Fibroblast of pulmonary artery (primary cell): ENCODE data around the gene ITGAX.

Experiments
- DNase-seq: peaks from one replicate; pipeline ENCODE4 v3.0.0-alpha.2; 2010; ENCODE audit warnings: low read depth
- H3K4me3 ChIP-seq: replicated peaks from 2 replicates; pipeline ENCODE4 v1.5.1; 2011; ENCODE audit warnings: low read depth, mild to moderate bottlenecking, control low read depth, low read length, moderate library complexity
- TF ChIP-seq, protein P1 (sequence below): IDR thresholded peaks from 2 replicates; pipeline ENCODE4 v1.5.1; 2011; ENCODE audit warnings: mild to moderate bottlenecking, control low read depth, low read length, inconsistent platforms; ENCODE audit errors: missing control alignments

ITGAX gene

DNA sequence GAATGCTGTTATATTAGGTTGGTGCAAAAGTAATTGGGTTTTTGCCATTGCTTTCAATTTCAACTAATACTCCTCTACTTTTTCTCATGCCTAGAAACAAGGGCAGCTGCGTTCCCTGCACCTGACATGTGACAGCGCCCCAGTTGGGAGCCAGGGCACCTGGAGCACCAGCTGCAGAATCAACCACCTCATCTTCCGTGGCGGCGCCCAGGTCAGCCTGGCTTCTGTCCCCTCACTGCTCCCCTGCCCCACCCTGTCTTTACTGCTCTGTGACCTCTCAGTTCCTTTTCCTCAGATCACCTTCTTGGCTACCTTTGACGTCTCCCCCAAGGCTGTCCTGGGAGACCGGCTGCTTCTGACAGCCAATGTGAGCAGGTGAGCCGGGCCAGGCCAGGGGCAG lies 21.7 kb downstream of the ITGAX start:
- TF ChIP-seq, protein P1, sequence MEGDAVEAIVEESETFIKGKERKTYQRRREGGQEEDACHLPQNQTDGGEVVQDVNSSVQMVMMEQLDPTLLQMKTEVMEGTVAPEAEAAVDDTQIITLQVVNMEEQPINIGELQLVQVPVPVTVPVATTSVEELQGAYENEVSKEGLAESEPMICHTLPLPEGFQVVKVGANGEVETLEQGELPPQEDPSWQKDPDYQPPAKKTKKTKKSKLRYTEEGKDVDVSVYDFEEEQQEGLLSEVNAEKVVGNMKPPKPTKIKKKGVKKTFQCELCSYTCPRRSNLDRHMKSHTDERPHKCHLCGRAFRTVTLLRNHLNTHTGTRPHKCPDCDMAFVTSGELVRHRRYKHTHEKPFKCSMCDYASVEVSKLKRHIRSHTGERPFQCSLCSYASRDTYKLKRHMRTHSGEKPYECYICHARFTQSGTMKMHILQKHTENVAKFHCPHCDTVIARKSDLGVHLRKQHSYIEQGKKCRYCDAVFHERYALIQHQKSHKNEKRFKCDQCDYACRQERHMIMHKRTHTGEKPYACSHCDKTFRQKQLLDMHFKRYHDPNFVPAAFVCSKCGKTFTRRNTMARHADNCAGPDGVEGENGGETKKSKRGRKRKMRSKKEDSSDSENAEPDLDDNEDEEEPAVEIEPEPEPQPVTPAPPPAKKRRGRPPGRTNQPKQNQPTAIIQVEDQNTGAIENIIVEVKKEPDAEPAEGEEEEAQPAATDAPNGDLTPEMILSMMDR, result no peak
- DNase-seq, result no peak
- no peak overlapping the region for H3K4me3 ChIP-seq

GRCh38 chr16:31377210-31377903 lies 22.4 kb downstream of the ITGAX start:
- TF ChIP-seq, protein P1, result no peak
- no peak overlapping the region for H3K4me3 ChIP-seq
- DNase-seq, result no peak

DNA sequence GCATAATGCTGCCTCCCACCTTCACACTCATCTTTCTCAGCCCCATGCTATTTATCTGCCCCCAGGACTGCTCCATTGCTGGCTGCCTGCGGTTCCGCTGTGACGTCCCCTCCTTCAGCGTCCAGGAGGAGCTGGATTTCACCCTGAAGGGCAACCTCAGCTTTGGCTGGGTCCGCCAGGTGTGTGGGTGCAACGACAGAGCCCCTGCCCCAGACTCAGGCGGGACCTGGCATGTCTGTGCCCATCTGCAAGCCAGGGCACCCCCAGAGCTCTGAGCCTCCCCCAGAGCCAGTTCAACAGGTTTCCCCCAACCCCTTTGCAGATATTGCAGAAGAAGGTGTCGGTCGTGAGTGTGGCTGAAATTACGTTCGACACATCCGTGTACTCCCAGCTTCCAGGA lies 25.2 kb downstream of the ITGAX start:
- TF ChIP-seq, protein P1, result no peak
- no peak for DNase-seq
- H3K4me3 ChIP-seq, result no peak overlapping the region

DNA sequence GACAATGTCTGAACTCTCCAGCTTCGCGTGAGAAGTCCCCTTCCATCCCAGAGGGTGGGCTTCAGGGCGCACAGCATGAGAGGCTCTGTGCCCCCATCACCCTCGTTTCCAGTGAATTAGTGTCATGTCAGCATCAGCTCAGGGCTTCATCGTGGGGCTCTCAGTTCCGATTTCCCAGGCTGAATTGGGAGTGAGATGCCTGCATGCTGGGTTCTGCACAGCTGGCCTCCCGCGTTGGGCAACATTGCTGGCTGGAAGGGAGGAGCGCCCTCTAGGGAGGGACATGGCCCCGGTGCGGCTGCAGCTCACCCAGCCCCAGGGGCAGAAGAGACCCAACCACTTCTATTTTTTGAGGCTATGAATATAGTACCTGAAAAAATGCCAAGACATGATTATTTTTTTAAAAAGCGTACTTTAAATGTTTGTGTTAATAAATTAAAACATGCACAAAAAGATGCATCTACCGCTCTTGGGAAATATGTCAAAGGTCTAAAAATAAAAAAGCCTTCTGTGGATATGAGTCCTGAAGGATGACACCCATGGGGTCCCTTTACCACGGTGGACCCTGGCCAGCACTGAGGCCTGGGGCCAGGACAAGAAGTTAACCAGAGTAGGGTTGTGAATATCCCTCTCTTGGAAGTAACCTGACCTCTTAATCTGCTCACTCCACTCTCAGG lies 27.6 kb downstream of the ITGAX start:
- no peak overlapping the region for H3K4me3 ChIP-seq
- peak; percentile 66 for DNase-seq
- TF ChIP-seq, protein P1, result peak; percentile 76

DNA sequence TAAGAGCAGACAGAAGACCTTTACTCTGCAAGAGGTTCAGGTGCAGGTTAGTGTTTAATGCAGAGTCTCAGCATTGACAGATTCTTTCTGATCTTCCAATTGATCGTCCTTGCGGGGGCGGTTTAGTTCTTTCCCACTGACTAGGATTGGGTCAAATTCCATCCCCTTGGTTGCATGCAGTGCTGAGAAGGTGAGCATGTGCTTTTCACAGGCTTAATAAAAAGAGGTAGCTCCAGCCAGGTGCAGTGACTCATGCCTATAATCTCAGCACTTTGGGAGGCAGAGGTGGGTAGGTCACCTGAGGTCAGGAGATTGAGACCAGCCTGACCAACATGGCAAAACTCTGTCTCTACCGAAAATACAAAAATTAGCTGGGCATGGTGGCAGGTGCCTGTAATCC lies 30.7 kb downstream of the ITGAX start:
- H3K4me3 ChIP-seq, result no peak overlapping the region
- TF ChIP-seq, protein P1, result no peak
- no peak for DNase-seq

GRCh38 chr16:31386157-31386984 lies 31.4 kb downstream of the ITGAX start:
- H3K4me3 ChIP-seq, result no peak overlapping the region
- DNase-seq, result peak; percentile 69
- TF ChIP-seq, protein P1, result no peak
